Hepatic stellate cell (primary cell): ENCODE results near the gene S100A3.
"Not testable (repeated sequence)": the region's sequence is repeated elsewhere in the genome, so short reads cannot be mapped to it uniquely, and the experiment has no call there.

ENCODE experiments used
- DNase-seq: peaks from one replicate; pipeline ENCODE4 v3.0.0; 2011; ENCODE audit warnings: low spot score

The S100A3 gene

GRCh38 chr1:153569465-153569864 lies 20.4 kb upstream of the S100A3 start:
- DNase-seq: no peak

- peak; percentile 91 for DNase-seq
These were observed 19.5 kb upstream of the S100A3 start for GRCh38 chr1:153568367-153569099.

- no peak for DNase-seq
These were observed 18.7 kb upstream of the S100A3 start for GRCh38 chr1:153567621-153568366.

- peak; percentile 100 for DNase-seq
These were observed 17.6 kb upstream of the S100A3 start for GRCh38 chr1:153566414-153567371.

- DNase-seq: peak; percentile 92
These were observed 16.7 kb upstream of the S100A3 start, which contains the start of gene S100A2 for GRCh38 chr1:153565529-153566374. S100A2 (minus strand) TSS chr1:153565844; CDS start chr1:153563877, 1,967 bp downstream.

GRCh38 chr1:153563991-153564390 lies 14.9 kb upstream of the S100A3 start:
- no peak for DNase-seq

GRCh38 chr1:153563483-153563901 lies 14.4 kb upstream of the S100A3 start:
- DNase-seq: no peak

GRCh38 chr1:153562021-153562420 lies 13.0 kb upstream of the S100A3 start:
- not testable (repeated sequence) for DNase-seq

GRCh38 chr1:153561466-153561985 lies 12.5 kb upstream of the S100A3 start:
- no peak for DNase-seq

- DNase-seq: no peak
These were observed 11.9 kb upstream of the S100A3 start for GRCh38 chr1:153560771-153561465.

GRCh38 chr1:153560241-153560640 lies 11.2 kb upstream of the S100A3 start:
- no peak for DNase-seq

- no peak for DNase-seq
These were observed 8.8 kb upstream of the S100A3 start for GRCh38 chr1:153557877-153558276.

GRCh38 chr1:153556348-153556747 lies 7.3 kb upstream of the S100A3 start:
- no peak for DNase-seq

GRCh38 chr1:153553830-153554541 lies 4.9 kb upstream of the S100A3 start:
- DNase-seq: no peak

GRCh38 chr1:153553096-153553495 lies 4.0 kb upstream of the S100A3 start:
- no peak for DNase-seq

- no peak for DNase-seq
These were observed 3.3 kb upstream of the S100A3 start for GRCh38 chr1:153552335-153552734.

GRCh38 chr1:153550827-153551500 lies 1.9 kb upstream of the S100A3 start:
- no peak for DNase-seq

- DNase-seq: no peak
These were observed 1.3 kb upstream of the S100A3 start for GRCh38 chr1:153550398-153550758.

GRCh38 chr1:153549741-153550397 lies 811 bp upstream of the S100A3 start:
- no peak for DNase-seq
